ENCODE measurements around the gene C21orf58. TPM values are rescaled to one million over a fixed set of nuclear protein-coding genes. Genes with fewer than 3 reads are reported as not detected.

The C21orf58 gene
- total RNA-seq, 1 experiment from 2014 or later = 12.7 TPM

DNA sequence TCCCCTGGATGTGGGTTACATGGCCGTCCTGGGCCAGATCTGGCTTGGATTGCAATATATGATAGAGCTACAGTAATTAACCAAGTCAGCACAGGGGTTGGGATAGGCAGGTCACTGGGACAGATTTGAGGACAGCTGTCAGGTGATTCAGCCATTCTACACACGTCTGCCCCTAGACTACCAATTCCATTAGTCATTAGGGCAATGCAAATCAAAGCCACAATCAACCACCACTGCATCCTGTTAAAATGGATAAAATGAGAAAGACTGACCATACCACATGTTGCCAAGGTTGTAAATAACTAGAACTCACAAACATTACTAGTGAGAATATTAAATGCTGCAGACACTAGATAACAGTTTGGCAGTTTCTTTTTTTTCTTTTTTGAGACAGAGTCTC is 16.0 kb downstream of the C21orf58 start:
- in situ Hi-C loops (cut with HindIII; ENCODE audit: low pct_unique_long_range_greater_than_20kb, low sequenced_read_pairs) = no loop called here
- no peak for ATAC-seq
- CTCF ChIA-PET = no interaction called here

DNA sequence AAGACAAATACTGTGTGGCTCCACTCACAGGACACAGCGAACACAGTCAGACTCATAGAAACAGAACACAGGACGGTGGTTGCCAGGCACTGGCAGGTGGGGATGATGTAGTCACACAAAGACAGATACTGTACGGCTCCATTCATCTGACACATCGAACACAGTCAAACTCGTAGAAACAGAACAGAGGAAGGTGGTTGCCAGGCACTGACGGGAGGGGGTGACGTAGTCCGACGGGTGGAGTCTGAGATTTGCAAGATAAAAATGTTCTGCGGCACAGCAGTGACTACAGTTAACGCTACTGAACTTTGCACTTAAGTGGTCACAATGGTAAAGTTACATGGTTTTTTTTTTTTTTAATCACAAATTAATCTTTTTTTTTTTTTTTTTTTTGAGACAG is 18.7 kb downstream of the C21orf58 start:
- intact Hi-C loops (cut with micrococcal nuclease; ENCODE audit: unreplicated experiment) = no loop called here
- H3K27me3 ChIP-seq (ENCODE audit: control insufficient read depth, insufficient read depth, low read length) = no peaks in the 10 kb centered on the region
- DNase-seq (ENCODE audit: low read depth, low spot score) (no peak), ATAC-seq (no peak)
- in situ Hi-C loops (cut with HindIII; ENCODE audit: low pct_unique_long_range_greater_than_20kb, low sequenced_read_pairs) = no loop called here
- no TSS peak for BruUV-seq (replicated peaks)
- ChIA-PET POLR2A (no interaction called here), CTCF (no interaction called here)
- H3K4me3 ChIP-seq (ENCODE audit: low read depth in 2 of 2, low read length in 2 of 2) = no peak overlapping the region
- no peaks in the 10 kb centered on the region for H3K36me3 ChIP-seq (ENCODE audit: control insufficient read depth, insufficient read depth, low read length)
- no peaks in the 10 kb centered on the region for H3K4me1 ChIP-seq (ENCODE audit: control insufficient read depth, insufficient read depth, low read length)
- H3K9me3 ChIP-seq (ENCODE audit: control insufficient read depth, insufficient read depth, low read depth, low read length) = no peaks in the 10 kb centered on the region
- no peak overlapping the region for H3K27ac ChIP-seq (ENCODE audit: low read length)
- TF ChIP-seq, protein P1, sequence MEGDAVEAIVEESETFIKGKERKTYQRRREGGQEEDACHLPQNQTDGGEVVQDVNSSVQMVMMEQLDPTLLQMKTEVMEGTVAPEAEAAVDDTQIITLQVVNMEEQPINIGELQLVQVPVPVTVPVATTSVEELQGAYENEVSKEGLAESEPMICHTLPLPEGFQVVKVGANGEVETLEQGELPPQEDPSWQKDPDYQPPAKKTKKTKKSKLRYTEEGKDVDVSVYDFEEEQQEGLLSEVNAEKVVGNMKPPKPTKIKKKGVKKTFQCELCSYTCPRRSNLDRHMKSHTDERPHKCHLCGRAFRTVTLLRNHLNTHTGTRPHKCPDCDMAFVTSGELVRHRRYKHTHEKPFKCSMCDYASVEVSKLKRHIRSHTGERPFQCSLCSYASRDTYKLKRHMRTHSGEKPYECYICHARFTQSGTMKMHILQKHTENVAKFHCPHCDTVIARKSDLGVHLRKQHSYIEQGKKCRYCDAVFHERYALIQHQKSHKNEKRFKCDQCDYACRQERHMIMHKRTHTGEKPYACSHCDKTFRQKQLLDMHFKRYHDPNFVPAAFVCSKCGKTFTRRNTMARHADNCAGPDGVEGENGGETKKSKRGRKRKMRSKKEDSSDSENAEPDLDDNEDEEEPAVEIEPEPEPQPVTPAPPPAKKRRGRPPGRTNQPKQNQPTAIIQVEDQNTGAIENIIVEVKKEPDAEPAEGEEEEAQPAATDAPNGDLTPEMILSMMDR (IDR thresholded peaks at IDR 0.05) = no peak
- no peak for TF ChIP-seq REST (IDR thresholded peaks at IDR 0.05; ENCODE audit: insufficient read depth in 1 of 2, low read depth in 2 of 2, low read length in 1 of 2)
- no peak for TF ChIP-seq TCF7L2 (IDR thresholded peaks at IDR 0.05; ENCODE audit: low read depth, low read length)
- no peak for TF ChIP-seq POLR2AphosphoS5 (IDR thresholded peaks at IDR 0.05; ENCODE audit: low read depth, low read length)
- TF ChIP-seq SIN3A (IDR thresholded peaks at IDR 0.05; ENCODE audit: borderline replicate concordance, insufficient read depth, low read depth, low read length) = no peak

More for the DNA sequence above, 16.0 kb downstream of the C21orf58 start:
- intact Hi-C loops (cut with micrococcal nuclease; ENCODE audit: unreplicated experiment) = no loop called here
- H3K9me3 ChIP-seq (ENCODE audit: control insufficient read depth, insufficient read depth, low read depth, low read length) = no peaks in the 10 kb centered on the region
- H3K27me3 ChIP-seq (ENCODE audit: control insufficient read depth, insufficient read depth, low read length) = no peaks in the 10 kb centered on the region
- H3K36me3 ChIP-seq (ENCODE audit: control insufficient read depth, insufficient read depth, low read length) = no peaks in the 10 kb centered on the region
- no TSS peak for BruUV-seq (replicated peaks)
- no peak for DNase-seq (ENCODE audit: low read depth, low spot score)
- no peaks in the 10 kb centered on the region for H3K4me1 ChIP-seq (ENCODE audit: control insufficient read depth, insufficient read depth, low read length)
- POLR2A ChIA-PET = no interaction called here
- H3K4me3 ChIP-seq (ENCODE audit: low read depth in 2 of 2, low read length in 2 of 2) = no peak overlapping the region
- TF ChIP-seq, protein P1 (IDR thresholded peaks at IDR 0.05) = no peak
- TF ChIP-seq TCF7L2 (IDR thresholded peaks at IDR 0.05; ENCODE audit: low read depth, low read length) (no peak), POLR2AphosphoS5 (IDR thresholded peaks at IDR 0.05; ENCODE audit: low read depth, low read length) (no peak)
- no peak overlapping the region for H3K27ac ChIP-seq (ENCODE audit: low read length)

Measured in Panc1 (cell line).